ENCODE results near the gene THOP1.

THOP1 gene

DNA sequence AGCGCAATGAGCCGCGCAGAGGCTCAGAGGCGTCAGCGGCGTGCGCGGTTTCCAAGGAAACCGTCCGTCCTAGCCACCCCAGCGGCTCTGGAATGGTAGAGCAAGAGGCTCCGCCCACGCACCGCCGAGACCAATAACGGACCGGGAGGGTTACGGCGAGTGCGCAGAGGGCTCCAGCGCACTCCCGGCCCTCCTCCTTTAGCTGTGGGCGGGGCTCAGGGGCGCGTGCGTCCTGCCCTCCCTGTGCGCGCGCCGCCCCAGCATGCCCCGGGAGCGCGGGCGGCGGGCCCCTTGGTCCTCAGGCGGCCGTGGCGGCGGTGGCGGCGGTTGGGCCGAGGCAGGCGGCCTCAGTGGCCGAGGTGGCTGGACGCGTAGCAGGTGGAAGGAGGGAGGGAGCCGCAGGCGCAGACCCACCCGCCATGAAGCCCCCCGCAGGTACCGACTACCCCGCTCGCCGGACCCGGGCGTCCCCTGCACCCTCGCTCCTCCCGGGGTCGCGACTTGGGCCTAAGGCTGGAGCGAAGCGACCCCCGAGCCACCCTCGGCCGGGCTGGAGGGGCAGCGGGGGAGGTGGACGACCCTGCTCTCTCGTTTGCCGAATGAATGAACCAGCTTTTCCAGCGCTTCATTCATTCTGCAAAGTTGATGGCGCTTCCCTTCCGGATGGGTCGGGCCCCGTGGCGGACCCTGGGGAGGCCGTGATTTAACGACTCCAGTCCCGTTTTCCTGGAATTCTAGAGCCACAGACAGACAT, at the start of gene THOP1:
THOP1 (plus strand) TSS at position 260 of the 754 bp plus-strand sequence; CDS start at position 420, 160 bp downstream.
- DNase-seq (ENCODE audit: low read depth in 2 of 2) = peak; percentile 99

DNA sequence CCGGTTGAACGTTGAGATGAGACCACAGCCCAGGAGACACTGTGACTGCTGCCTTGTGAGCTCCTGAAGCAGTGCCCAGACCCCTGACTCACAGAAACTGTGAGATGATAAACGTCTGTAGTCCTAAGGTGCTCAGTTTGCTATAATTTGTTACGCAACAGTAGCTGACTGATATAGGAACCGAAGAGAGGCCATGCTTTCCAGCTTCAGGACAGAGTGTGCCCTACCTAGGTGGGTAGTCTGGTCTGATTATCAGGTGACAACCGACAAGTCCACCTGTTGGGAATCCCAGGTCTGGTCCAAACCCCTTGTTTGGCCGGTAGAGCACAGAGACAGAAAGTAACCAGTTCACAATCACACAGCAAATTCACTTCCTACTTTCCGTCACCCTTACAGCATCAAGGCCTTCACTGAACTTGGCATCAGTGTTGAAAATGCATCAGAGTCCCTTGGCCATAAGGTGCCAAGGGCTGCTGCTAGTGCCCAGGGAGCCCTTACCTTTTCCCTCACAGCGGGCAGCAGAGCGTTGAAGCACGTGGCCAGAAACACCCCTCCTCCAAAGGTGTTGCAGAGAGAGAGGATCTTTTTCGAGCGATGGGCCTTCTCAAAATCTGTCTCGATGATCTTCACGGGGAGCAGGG, 48.6 kb upstream of the THOP1 start:
- no peak for DNase-seq (ENCODE audit: low read depth in 2 of 2)

DNA sequence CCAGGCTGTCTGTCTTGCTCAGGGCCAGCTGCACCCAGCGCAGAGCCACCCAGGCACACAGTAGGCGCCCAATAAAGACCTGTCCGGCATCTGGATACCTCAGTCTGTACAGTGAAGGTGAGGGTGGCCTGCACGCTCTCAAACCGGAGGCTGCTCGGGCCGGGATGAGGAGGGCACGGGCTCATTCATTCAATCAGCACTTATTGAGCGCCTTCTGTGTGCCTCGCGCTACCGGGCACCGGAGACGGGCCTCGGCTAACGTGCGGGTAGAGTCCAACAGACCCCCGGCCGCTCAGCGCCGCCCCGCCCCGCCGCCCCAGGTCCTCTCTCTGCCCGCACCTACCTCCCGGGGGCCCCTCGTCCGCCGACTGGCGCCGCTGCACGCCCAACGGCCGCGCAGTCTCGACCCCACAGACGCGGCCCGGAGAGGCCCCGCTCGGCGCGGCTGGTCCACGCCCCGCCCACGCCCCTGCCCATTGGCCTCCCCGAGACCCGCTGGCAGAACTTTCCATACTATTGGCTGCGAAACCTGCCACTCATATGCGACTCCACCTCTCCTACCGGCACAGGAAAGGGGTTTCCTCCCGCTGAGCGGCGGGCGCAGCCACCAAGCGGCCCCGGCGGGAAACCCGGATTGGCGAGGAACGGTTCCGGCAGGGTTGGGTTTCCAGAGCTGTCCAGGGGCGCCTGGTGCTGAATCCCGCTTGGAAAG, 45.5 kb upstream of the THOP1 start, which contains the start of gene SLC39A3:
SLC39A3 (minus strand) TSS at position 416 of the 712 bp plus-strand sequence. CDS start 2,760 bp downstream, outside the sequence.
- DNase-seq (ENCODE audit: low read depth in 2 of 2) = peak; percentile 97 to 99

DNA sequence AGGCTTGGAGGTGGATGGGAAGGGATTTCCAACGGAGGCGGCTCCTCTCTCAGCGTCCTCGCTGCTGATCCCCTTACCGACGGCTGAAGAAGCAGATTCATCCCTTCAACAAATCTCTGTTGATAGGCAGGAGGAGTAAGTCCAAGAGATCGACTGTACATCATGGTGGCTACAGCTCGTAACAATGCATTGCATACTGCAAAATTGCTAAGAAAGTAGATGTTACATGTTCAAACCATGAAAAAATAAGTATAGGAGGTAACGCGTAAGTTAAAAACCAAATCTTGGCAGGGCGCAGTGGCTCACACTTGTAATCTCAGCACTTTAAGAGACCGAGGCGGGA, 45.0 kb upstream of the THOP1 start:
- no peak for DNase-seq (ENCODE audit: low read depth in 2 of 2)

DNA sequence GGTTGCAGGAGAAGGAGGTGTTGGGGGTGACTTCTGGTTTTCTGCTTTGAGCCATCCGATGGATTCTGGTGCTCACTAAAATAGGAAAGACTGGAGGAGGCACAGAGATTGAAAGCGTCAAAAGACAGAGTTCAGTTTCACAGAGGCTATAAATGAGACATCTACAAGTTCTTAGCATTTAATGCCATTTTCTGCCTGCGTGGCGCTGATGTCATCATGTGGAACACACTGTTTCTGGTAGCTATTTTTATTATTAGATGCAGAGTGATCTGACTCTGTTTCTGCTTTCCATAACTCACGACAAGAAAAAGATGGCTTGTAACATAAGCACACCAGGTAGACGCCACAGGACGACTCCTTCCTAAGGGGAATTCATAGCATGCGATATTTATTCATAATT, 42.2 kb upstream of the THOP1 start:
- no peak for DNase-seq (ENCODE audit: low read depth in 2 of 2)

DNA sequence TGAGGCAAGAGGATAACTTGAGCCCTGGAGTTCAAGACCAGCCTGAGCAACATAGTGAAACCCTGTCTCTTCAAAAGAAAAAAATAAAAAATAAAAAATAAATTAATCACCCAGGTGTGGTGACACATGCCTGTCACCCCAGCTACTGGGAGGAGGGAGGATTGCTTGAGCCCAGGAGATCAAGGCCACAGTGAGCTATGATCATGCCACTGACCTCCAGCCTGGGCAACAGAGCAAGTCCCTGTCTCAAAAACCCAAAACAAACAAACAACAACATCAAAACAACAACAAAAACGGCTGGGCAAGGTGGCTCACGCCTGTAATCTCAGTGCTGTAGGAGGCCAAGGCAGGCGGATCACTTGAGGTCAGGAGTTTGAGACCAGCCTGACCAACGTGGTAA, 41.2 kb upstream of the THOP1 start:
- no peak for DNase-seq (ENCODE audit: low read depth in 2 of 2)

DNA sequence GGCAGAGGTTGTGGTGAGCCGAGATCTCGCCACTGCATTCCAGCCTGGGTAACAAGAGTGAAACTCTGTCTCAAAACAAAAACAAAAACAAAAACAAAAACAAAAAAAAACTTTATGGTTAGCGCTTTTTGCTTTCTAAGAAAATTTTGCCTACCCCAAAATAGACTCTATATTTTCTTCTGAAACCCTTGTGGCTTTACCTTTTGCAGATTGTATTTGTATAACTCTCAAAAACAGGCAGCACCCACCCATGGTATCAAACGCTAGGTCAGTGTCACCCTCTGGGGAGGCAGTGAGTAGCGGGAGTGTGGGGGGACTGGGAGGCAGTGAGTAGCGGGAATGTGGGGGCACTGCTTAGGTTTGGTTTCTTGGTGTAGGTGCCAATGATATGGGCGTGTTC, 38.0 kb upstream of the THOP1 start:
- DNase-seq (ENCODE audit: low read depth in 2 of 2) = no peak

DNA sequence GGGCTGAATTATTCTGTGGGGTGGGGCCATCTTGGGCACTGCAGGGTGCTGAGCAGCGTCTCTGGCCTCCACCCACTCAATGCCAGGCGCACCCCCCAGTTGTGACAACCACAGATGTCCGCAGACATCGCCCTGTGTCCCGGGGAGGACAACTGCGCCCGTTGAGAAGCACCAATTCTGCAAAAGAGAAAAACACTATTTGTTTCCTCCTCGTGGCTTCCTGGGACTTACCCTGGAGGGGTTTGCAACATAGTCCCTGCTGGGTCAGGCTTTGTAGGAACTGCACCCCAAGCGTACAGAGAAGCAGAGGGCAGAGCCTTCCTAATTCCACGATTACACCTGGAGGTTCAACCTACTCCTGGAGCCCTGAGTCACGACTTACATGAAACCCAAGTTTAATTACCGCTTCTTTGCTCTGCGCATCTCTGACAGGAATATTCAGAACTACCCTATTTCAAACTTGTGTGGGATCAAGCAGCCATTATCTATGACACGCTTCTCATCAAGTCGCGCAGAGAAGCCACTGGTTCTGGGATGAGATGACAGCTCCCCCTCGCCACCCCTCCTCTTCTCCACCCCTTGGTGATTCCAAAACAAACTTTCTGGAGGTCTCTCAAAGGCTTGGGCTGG, 34.4 kb upstream of the THOP1 start:
- no peak for DNase-seq (ENCODE audit: low read depth in 2 of 2)

DNA sequence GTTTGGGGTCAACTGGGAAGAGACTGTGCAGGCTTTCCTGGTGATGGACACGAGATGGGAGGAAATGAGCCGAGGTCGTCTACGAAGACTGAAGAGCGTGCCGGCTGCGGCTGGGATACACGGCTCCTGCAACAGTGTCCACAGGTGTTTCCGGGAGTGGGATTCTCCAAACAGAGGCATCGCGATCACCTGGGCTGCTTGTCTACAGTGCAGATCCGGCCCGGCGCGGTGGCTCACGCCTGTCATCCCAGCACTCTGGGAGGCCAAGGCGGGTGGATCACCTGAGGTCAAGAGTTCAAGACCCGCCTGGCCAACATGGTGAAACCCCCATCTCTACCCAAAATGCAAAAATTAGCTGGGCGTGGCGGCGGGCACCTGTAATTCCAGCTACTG, 33.9 kb upstream of the THOP1 start:
- no peak for DNase-seq (ENCODE audit: low read depth in 2 of 2)

DNA sequence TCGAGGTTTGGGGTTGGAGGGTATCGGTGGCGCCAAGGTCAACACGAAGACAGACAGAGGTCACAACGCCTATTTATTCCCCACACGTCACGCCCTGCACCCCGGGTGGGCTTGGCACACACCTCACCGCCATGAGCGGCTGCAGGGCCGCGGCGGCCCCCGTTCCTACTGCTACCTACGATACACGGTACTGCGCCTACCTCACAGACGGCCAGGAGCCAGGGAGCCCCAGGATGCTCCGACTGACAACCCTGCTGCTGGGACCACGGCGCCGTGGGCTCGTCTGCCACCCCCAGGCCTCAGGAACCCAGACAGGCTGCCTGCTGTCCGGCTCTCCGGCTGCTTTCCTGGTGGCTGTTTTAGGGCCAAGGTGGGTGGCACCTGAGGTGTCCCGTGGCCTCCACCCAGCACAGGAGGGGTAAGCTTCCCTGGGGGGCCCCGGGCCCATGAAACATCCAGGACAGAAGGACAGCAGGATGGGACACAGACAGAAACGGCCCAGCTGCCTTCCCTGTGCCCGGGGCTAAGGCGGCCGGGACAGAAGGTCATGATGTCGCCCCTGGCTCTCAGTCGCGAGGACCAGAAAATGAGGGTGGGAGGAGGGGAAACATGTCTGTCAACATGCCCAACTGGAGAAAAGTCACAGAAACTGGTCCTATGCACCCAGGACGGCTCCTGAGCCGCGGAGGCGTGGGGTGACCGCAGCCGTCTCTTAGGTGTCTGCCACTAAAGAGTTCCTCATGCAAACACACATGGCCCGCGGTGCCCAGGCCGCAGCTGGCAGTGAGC, 30.4 kb upstream of the THOP1 start:
- DNase-seq (ENCODE audit: low read depth in 2 of 2) = no peak

DNA sequence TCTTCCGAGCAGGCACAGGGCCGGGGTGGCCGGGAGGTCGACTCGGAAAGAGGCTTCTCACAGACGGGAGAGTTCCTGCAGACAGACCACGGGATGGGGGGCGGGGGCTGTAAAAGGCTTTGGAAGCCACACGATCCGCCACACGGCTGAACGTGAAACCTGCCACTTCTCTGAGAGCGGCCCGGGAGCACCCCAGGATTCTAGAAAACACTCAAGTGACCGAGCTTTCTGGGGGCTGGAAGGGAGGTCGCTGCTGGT, 29.9 kb upstream of the THOP1 start:
- DNase-seq (ENCODE audit: low read depth in 2 of 2) = no peak

DNA sequence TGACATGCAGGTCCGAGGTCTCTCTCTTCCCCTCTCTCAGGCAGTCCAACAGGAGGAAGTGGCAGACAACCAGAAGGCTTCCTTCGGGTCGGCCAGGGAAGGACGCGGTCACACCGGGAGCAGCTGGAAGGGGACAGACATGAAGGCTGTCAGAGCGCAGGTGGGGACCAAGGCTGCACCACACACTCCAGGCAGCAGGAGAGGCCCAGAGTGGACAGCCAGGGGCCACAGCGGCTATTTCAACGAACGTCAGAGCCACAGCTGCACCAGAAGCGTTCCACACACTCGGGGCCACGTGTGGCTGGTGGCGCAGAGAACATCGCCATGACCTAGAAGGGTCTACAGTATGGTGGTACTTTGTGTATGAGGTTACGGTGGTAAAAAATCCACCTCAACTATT, 29.5 kb upstream of the THOP1 start:
- no peak for DNase-seq (ENCODE audit: low read depth in 2 of 2)

DNA sequence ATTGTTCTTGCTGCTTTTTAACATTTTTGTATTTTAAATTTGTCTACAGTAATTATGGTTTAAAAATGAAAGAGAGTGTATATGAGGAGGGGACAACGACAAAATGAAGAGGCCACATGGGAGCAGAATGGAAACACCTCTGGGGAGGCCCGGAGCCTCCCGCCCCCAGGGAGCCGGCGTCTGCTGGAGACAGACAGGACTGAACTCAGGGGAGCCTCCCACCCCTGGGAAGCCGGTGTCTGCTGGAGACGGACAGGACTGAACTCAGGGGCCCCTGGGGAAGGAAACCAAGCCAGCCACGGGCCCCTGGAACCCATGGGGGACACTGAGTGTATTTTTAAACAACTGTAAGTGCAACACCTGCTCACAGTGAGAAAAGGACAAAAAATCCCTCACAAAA, 28.8 kb upstream of the THOP1 start:
- no peak for DNase-seq (ENCODE audit: low read depth in 2 of 2)

DNA sequence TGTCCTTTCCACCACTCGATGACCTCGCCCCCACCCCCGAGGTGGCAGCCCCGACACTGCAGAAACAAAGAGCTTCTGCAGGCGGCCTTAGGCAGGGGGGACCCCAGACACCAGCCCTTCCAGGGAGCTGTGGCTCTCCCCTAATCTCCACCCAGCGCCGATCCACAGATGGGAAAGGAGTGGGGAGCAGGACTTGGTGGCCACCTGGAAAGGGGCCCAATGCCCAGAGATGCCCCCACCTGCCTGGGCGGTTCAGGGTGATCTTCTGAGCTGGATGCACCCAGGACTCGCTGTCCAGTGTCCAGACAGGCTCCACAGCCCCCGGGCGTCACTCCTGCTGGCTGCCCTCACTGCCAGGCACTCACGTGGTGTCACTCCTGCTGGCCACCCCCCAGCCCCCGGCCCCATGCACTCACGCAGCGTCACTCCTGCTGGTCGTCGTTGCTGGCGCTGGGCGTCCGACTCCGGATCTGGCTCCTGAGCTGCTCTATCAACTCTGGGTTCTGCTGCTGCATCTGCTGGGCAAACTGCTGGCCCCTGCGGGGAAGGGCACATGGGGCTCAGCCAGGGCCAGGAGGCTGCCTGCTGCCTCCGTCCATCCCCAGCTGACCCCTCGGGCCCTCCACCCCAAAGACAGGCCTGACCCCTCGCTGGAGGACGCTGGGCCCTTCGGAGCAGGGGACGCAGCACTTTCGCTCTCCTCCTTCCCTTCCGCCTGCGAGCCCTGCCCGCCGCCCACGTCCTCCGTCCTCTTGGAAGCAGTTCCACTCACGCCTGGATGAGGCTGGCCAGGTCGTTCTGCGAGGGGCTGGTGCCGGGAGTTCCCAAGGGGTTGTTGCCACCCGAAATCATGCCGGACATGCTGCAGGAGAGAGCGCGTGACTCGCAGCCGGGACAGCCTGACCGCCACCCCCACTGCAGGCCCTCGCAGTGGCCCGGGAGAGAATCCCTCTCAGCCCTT, 28.1 kb upstream of the THOP1 start:
- DNase-seq (ENCODE audit: low read depth in 2 of 2) = no peak

DNA sequence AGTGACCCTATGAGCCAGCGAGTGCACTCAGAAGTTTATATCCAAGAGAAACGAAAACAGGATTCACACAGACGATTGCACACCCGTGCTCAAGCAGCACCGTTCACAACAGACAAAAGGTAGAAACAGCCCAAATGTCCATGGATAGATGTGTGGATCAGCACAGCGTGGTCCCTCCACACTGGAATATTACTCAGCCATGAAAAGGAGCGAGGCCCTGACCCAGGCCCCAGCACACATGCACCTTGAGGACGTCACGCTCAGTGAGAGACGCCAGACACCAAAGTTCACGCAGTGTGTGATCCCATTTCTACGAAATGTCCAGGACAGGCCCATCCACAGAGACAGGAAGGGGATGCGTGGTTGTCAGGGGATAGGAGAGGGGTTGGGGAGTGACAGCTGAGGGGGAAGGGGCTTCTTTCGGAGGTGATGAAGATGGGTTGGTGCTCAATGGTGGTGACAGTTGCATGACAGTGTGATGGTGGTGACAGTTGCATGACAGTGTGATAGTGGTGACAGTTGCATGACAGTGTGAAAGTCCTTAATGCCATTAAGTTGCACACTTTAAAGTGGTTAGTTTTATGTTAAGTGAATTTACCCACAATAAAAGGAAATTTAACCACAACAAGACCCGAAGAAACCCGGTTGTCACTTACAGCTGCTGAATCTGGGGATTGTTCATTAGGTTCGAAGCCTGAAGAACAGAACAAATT, 26.5 kb upstream of the THOP1 start:
- DNase-seq (ENCODE audit: low read depth in 2 of 2) = no peak

DNA sequence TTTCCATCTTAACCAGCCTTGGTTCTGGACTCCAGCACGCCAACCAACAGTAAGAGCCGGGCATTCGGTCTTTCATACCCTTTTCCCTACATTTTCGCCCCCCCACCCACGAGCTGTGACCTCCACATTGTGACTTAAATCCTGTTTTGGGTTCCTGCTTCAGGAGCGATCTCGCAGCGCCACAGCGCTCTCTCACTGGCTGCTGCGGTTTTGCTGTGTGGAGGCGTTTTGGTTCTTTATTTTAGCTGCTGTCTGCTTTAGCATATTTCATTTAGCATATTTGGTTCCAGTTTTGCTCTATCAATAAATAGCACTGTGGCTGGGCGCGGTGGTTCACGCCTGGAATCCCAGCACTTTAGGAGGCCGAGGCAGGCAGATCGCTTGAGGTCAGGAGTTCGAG, 25.9 kb upstream of the THOP1 start:
- no peak for DNase-seq (ENCODE audit: low read depth in 2 of 2)

DNA sequence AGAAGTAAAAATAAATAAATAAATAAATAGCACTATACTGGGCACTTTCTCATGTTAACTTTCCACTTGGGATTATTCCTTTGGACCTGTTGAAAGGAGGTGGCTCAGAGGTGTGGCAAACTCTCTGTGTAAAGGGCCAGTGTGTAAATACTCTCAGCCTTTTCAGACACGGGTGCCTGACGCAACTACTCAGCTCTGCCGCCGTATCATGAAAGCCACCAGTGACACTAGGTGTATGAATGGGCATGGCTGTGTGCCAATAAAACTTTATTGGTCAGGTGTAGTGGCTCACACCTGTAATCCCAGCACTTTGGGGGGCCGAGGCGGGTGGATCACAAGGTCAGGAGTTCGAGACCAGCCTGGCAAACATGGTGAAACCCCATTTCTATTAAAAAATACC, 25.3 kb upstream of the THOP1 start:
- DNase-seq (ENCODE audit: low read depth in 2 of 2) = no peak

DNA sequence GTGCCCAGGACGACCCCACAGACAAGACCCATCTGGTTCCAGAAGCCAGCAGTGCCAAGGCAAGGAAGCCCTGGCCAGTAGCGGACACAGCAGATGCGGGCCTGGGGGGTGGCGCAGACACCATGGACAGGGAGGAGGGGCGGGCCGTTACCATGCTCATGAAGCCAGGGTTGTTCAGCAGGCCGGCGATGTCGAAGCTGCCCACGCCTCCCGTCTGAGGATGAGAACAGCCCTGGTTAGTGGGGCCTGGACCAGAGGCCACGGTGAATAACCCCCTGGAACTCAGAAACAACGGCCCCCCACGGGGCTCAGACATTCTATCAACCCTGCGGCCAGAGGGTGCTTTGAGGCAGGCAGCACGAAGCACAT, 24.0 kb upstream of the THOP1 start:
- DNase-seq (ENCODE audit: low read depth in 2 of 2) = no peak

DNA sequence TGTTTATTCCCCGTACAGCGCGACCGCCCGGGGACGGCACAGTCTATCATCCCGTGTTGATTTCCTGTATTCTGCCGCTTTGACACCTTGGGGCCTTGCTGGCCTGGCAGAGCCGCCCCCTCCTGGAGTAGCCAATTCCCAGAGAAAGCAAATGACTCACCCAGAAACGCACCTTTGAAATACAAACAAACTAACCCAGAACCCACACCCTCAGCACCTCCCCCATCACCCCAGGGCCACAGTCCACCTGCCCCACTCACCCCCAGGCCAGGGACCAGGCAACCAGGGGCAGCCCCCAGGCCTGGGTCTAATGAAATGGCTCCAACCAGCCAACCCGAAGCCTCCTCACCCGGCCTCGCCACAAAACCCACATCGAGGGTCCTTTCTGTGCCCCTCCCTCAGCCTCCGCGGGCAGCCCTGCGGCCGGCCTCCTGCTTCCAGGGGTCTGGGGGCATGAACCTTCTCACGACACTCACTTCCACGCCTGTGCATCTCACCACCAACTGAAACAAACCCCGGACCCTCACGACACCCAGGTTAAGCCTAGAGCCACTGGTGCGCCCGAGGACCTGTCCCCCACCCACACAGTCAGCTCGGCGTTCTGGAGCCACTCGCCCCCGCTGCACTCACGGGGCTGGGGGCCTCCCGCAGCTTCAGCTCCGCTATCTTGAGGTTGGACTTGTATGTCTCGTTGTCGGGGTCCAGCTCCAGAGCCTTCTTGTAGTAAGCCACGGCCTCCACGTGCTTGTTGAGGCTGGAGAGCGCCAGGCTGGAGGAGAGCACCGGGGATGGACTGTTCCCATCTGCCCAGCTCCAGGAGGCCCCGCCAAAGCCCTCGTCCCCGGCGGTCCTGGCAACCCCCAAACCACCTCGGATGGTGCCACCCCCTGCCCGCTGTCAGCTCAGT, 23.2 kb upstream of the THOP1 start:
- no peak for DNase-seq (ENCODE audit: low read depth in 2 of 2)
